SK-N-SH (cell line): ENCODE data around the gene MICU2. TPM values are rescaled to one million over a fixed set of nuclear protein-coding genes. Genes with fewer than 3 reads are reported as not detected.

Experiments used
- CTCF ChIA-PET: fragments of 300-600, 350-600 bp; formaldehyde crosslinking; extraction: SDS; loops from one replicate; lab custom pipeline; 2021; lab: Yijun Ruan, JAX
- POLR2A ChIA-PET: fragments of 350-600 bp; sonication (Branson Sonifier 250); formaldehyde crosslinking; extraction: SDS; loops from one replicate; lab custom pipeline; 2020; ENCODE audit warnings: antibody characterized with exemption, inconsistent platforms; lab: Yijun Ruan, JAX
- DNase-seq: peaks from one replicate; pipeline ENCODE4 v3.0.0; 2012
- H2AFZ ChIP-seq: fragments of 200-600 bp; sonication (generic); 2 replicates; pipeline ENCODE4 v1.8.1; 2016; ENCODE audit warnings: antibody characterized with exemption, mild to moderate bottlenecking, low read depth
- H3F3A ChIP-seq: fragments of 200-600 bp; sonication (generic); replicated peaks from 2 replicates; pipeline ENCODE3; 2016; ENCODE audit warnings: antibody characterized with exemption, mild to moderate bottlenecking; ENCODE audit not compliant: insufficient read depth
- H3K27ac ChIP-seq, 2 experiments: fragments of 200-500 bp in 1 of 2; fragments of 200-600 bp in 1 of 2; sonication (Bioruptor generic) in 1 of 2; sonication (generic), shearing (Covaris generic) in 1 of 2; 2 replicates each; pipeline versions ENCODE4 v1.5.1 to v1.6.1; 2014 to 2016; ENCODE audit warnings: low read depth in 2 of 2, inconsistent platforms in 1 of 2, low read length in 1 of 2, mild to moderate bottlenecking in 1 of 2, mixed read lengths in 1 of 2
- H3K27me3 ChIP-seq: fragments of 200-600 bp; sonication (generic), shearing (Covaris generic); 2 replicates; pipeline ENCODE4 v1.6.1; 2016; ENCODE audit warnings: mixed run types; ENCODE audit not compliant: insufficient read depth
- H3K36me3 ChIP-seq, 2 experiments: fragments of 200-500 bp in 1 of 2; fragments of 200-600 bp in 1 of 2; sonication (Bioruptor generic) in 1 of 2; sonication (generic) in 1 of 2; replicated peaks in 1 of 2; 2 replicates each; pipeline versions ENCODE3 to v1.5.1; 2014 to 2016; ENCODE audit warnings: low read length in 1 of 2, mild to moderate bottlenecking in 1 of 2; ENCODE audit not compliant: insufficient read depth in 2 of 2, control insufficient read depth in 1 of 2
- H3K4me1 ChIP-seq, 2 experiments: fragments of 200-500 bp in 1 of 2; fragments of 200-600 bp in 1 of 2; sonication (Bioruptor generic) in 1 of 2; sonication (generic), shearing (Covaris generic) in 1 of 2; 2 replicates each; pipeline versions ENCODE4 v1.5.1 to v1.6.1; 2014 to 2016; ENCODE audit warnings: low read depth in 1 of 2, low read length in 1 of 2, mixed run types in 1 of 2; ENCODE audit not compliant: insufficient read depth in 2 of 2, control insufficient read depth in 1 of 2
- H3K4me2 ChIP-seq: fragments of 200-600 bp; sonication (generic), shearing (Covaris generic); 2 replicates; pipeline ENCODE4 v1.6.1; 2017; ENCODE audit warnings: mixed run types
- H3K4me3 ChIP-seq, 2 experiments: fragments of 200-500 bp in 1 of 2; fragments of 200-600 bp in 1 of 2; sonication (Bioruptor generic) in 1 of 2; sonication (generic), shearing (Covaris generic) in 1 of 2; 2 replicates each; pipeline versions ENCODE4 v1.5.1 to v1.8.1; 2014 to 2016; ENCODE audit warnings: low read depth in 2 of 2, inconsistent platforms in 1 of 2, low read length in 1 of 2, mild to moderate bottlenecking in 1 of 2, mixed read lengths in 1 of 2, moderate library complexity in 1 of 2
- H3K79me2 ChIP-seq: fragments of 200-600 bp; sonication (generic); 2 replicates; pipeline ENCODE4 v1.8.1; 2017; ENCODE audit warnings: mild to moderate bottlenecking; ENCODE audit not compliant: insufficient read depth
- H3K9ac ChIP-seq: fragments of 200-600 bp; sonication (generic); 2 replicates; pipeline ENCODE4 v1.6.1; 2017; ENCODE audit warnings: mixed run types
- H3K9me2 ChIP-seq: fragments of 200-600 bp; sonication (generic); 2 replicates; pipeline ENCODE4 v1.6.1; 2017; ENCODE audit warnings: mixed run types
- H3K9me3 ChIP-seq: fragments of 200-600 bp; sonication (generic); 2 replicates; pipeline ENCODE4 v1.6.1; 2017; ENCODE audit warnings: mixed run types, mild to moderate bottlenecking, moderate library complexity
- H4K20me1 ChIP-seq: fragments of 200-600 bp; sonication (generic); 2 replicates; pipeline ENCODE4 v1.6.1; 2017; ENCODE audit warnings: mild to moderate bottlenecking, mixed run types; ENCODE audit not compliant: insufficient read depth
- CHD2 ChIP-seq: fragments of 150-350 bp; IDR thresholded peaks from 2 replicates; pipeline ENCODE4 v1.6.1; 2018; ENCODE audit warnings: low read length; ENCODE audit not compliant: partially characterized antibody
- ELF1 ChIP-seq: IDR thresholded peaks from 2 replicates; pipeline ENCODE4 v1.4.0; 2012
- FOXM1 ChIP-seq: IDR thresholded peaks from 2 replicates; pipeline ENCODE4 v1.4.0; 2012; ENCODE audit warnings: low read depth, mild to moderate bottlenecking
- MEF2A ChIP-seq: IDR thresholded peaks from 2 replicates; pipeline ENCODE4 v1.4.0; 2012; ENCODE audit warnings: low read depth, borderline replicate concordance
- MXI1 ChIP-seq: IDR thresholded peaks from 2 replicates; pipeline ENCODE4 v1.6.1; 2012; ENCODE audit warnings: mild to moderate bottlenecking, low read depth, low read length, improper control_type of control experiment
- RAD21 ChIP-seq: IDR thresholded peaks from 2 replicates; pipeline ENCODE4 v1.6.1; 2012; ENCODE audit warnings: mild to moderate bottlenecking, low read length
- RCOR1 ChIP-seq: fragments of 150-350 bp; IDR thresholded peaks from 2 replicates; pipeline ENCODE4 v1.6.1; 2017; ENCODE audit warnings: antibody characterized with exemption, low read length
- RXRA ChIP-seq: IDR thresholded peaks from 2 replicates; pipeline ENCODE4 v1.4.0; 2012; ENCODE audit warnings: low read depth, mild to moderate bottlenecking, borderline replicate concordance
- TAF1 ChIP-seq: IDR thresholded peaks from 2 replicates; pipeline ENCODE4 v1.6.1; 2012; ENCODE audit warnings: low read depth, mild to moderate bottlenecking, low read length, moderate library complexity, borderline replicate concordance
- WGBS: methylation state at CpG from one replicate; pipeline ENCODE4 v1.1.6; 2017; ENCODE audit warnings: low lambda C conversion rate; 5-methylcytosine and 5-hydroxymethylcytosine counted together
- polyA plus RNA-seq, 3 experiments: library from polyadenylated mRNA; depleted of rRNA; stranded (reverse); fragments of >200 nt; gene quantifications; 2 replicates each; pipeline ENCODE4 v1.2.3, GENCODE V29; 2012
- TF ChIP-seq, protein P1 (sequence below): fragments of 150-350 bp; IDR thresholded peaks from 2 replicates; pipeline ENCODE4 v1.6.1; 2016; ENCODE audit warnings: mild to moderate bottlenecking, low read depth, low read length
- TF ChIP-seq, protein P2 (sequence below): IDR thresholded peaks from 2 replicates; pipeline ENCODE4 v1.4.0; 2012; ENCODE audit warnings: low read depth, borderline replicate concordance

Gene MICU2
- polyA plus RNA-seq, 1 of the 3 experiments (the other 2 are of a cell fraction), result 46.4 TPM

DNA sequence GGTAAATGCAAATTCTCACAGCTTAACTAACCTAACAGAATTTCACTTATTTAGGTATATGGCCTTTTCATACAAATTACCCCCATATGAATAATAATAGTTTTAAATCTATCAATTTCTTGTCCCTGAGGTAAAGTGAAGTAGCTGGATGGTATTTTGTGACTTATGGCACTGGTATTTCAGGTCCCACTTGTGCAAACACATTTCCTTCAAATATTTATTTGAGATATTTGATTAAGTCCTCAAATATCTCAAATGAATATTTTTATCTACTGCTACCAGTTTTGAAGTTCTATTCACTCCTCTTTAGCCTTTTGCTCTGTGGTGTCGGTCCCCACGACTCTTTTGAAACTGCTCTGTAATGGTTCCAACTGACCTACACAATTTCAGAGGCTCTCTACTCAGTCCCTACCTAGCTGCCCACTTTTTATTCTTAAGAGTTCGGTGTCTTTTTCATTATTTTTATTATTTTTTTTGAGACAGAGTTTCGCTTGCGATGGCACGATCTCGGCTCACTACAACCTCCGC is 85.3 kb downstream of the MICU2 start:
- Histone ChIP-seq H3K27ac (no peak overlapping the region), H3K4me2 (no peak overlapping the region), H3F3A (no peaks in the 10 kb centered on the region), H4K20me1 (no peaks in the 10 kb centered on the region), H3K9me3 (no peaks in the 10 kb centered on the region), H3K9me2 (no peaks in the 10 kb centered on the region), H3K4me1 (no peaks in the 10 kb centered on the region), H3K9ac (no peak overlapping the region), H3K27me3 (no peaks in the 10 kb centered on the region), H3K4me3 (no peak overlapping the region), H3K79me2 (no peaks in the 10 kb centered on the region), H3K36me3 (peaks cover 19 to 28% of the 10 kb centered on the region in 2 experiments), H2AFZ (no peak overlapping the region)
- 94% methylated on average over 8 of the region's 8 CpGs for WGBS
- ChIA-PET CTCF (interaction anchor here (0.9 to 1.3 kb wide), 4 partner anchors 13 to 37 kb away, joined by 3 to 4 read pairs (median 3); no protein-coding TSS in a partner anchor), POLR2A (no interaction called here)
- no peak for DNase-seq
- TF ChIP-seq FOXM1, result no peak
- TF ChIP-seq MEF2A, result no peak
- TF ChIP-seq RCOR1, result no peak
- no peak for TF ChIP-seq CHD2

DNA sequence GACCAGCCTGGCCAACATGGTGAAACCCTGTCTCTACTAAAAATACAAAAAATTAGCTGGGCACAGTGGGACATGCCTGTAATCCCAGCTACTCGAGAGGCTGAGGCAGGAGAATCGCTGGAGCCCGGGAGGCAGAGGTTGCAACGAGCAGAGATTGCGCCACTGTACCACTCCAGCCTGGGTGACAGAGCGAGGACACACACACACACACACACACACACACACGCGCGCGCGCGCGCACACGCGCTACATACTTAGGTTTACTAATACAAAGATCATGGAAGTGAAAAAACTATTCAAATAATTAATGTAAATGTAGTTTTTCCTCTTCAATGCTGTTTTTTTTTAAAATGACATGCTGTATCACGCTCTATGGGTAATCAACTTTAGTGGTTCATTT is 86.4 kb downstream of the MICU2 start:
- POLR2A ChIA-PET, result no interaction called here
- Histone ChIP-seq H2AFZ (no peak overlapping the region), H3K9me2 (no peaks in the 10 kb centered on the region), H3K36me3 (peaks cover 24 to 35% of the 10 kb centered on the region in 2 experiments), H3K4me2 (no peak overlapping the region), H3K27ac (no peak overlapping the region), H3F3A (no peaks in the 10 kb centered on the region), H3K27me3 (no peaks in the 10 kb centered on the region), H3K9me3 (no peaks in the 10 kb centered on the region), H3K79me2 (no peaks in the 10 kb centered on the region), H3K4me1 (no peaks in the 10 kb centered on the region), H3K9ac (no peak overlapping the region), H3K4me3 (no peak overlapping the region), H4K20me1 (no peaks in the 10 kb centered on the region)
- 88% methylated on average over 16 of the region's 16 CpGs for WGBS
- DNase-seq, result no peak
- CTCF ChIA-PET, result no interaction called here
- TF ChIP-seq ELF1, result no peak
- TF ChIP-seq CHD2, result no peak
- no peak for TF ChIP-seq FOXM1
- TF ChIP-seq TAF1, result no peak
- TF ChIP-seq, protein P1, sequence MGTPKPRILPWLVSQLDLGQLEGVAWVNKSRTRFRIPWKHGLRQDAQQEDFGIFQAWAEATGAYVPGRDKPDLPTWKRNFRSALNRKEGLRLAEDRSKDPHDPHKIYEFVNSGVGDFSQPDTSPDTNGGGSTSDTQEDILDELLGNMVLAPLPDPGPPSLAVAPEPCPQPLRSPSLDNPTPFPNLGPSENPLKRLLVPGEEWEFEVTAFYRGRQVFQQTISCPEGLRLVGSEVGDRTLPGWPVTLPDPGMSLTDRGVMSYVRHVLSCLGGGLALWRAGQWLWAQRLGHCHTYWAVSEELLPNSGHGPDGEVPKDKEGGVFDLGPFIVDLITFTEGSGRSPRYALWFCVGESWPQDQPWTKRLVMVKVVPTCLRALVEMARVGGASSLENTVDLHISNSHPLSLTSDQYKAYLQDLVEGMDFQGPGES, result no peak
- TF ChIP-seq, protein P2, sequence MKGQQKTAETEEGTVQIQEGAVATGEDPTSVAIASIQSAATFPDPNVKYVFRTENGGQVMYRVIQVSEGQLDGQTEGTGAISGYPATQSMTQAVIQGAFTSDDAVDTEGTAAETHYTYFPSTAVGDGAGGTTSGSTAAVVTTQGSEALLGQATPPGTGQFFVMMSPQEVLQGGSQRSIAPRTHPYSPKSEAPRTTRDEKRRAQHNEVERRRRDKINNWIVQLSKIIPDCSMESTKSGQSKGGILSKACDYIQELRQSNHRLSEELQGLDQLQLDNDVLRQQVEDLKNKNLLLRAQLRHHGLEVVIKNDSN, result no peak
- TF ChIP-seq MXI1, result no peak
- TF ChIP-seq RXRA, result no peak
- TF ChIP-seq RAD21, result no peak
